ENCODE results near the gene ANKUB1. TPM values are rescaled to one million over a fixed set of nuclear protein-coding genes. Genes with fewer than 3 reads are reported as not detected.

ANKUB1 gene
- polyA plus RNA-seq, 2 of the 4 experiments (the other 2 are of a cell fraction): not detected

DNA sequence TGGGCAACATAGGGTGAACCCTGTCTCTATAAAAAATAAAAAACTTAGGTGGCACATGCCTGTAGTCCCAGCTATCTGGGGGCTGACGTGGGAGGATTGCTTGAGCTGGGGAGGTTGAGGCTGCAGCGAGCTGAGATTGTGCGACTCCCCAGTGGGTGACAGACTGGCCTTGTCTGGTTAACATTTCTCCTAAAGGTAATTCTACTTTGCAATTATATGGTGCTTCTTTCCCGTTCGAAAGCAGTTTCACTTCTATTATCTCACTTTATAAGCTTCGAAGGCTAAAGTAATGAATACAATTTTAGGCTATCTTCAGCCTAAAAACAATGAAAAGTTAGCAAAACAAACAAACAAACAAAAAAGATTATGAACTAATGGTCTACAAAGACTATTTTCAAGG lies 75.4 kb downstream of the ANKUB1 start:
- WGBS (ENCODE audit: missing lambda C conversion rate): 88% methylated on average over 6 of the region's 6 CpGs
- ChIA-PET POLR2A (interaction anchor here (0.8 kb wide), 1 partner anchor 190 kb away, joined by 3 read pairs; no protein-coding TSS in a partner anchor), CTCF (interaction anchor here (0.6 to 3.6 kb wide), 74 partner anchors 9 to 624 kb away, joined by 3 to 52 read pairs (median 5); no protein-coding TSS in a partner anchor)
- FAIRE-seq (peak; percentile 98), ATAC-seq (no peak), DNase-seq (ENCODE audit: low read depth in 1 of 2, low spot score in 1 of 2) (no peak)
- TF ChIP-seq CBX2 (IDR thresholded peaks at IDR 0.05; ENCODE audit: borderline replicate concordance, low read depth) (no peak), EHMT2 (IDR thresholded peaks at IDR 0.05; ENCODE audit: low read depth) (no peak), JUNB (IDR thresholded peaks at IDR 0.05) (no peak), FOSB (CRISPR knock-in tag; IDR thresholded peaks at IDR 0.05) (no peak), CHD4 (IDR thresholded peaks at IDR 0.05; ENCODE audit: borderline replicate concordance) (no peak), SMC3 (IDR thresholded peaks at IDR 0.05) (no peak), HOXB13 (CRISPR knock-in tag; IDR thresholded peaks at IDR 0.05; ENCODE audit: low read depth) (no peak), CEBPB (IDR thresholded peaks at IDR 0.05) (no peak), RFX5 (IDR thresholded peaks at IDR 0.05) (no peak), FOXS1 (CRISPR knock-in tag; IDR thresholded peaks at IDR 0.05) (no peak), KDM5A (IDR thresholded peaks at IDR 0.05) (no peak), ZSCAN20 (CRISPR knock-in tag; IDR thresholded peaks at IDR 0.05) (no peak)
- TF ChIP-seq, protein P1, sequence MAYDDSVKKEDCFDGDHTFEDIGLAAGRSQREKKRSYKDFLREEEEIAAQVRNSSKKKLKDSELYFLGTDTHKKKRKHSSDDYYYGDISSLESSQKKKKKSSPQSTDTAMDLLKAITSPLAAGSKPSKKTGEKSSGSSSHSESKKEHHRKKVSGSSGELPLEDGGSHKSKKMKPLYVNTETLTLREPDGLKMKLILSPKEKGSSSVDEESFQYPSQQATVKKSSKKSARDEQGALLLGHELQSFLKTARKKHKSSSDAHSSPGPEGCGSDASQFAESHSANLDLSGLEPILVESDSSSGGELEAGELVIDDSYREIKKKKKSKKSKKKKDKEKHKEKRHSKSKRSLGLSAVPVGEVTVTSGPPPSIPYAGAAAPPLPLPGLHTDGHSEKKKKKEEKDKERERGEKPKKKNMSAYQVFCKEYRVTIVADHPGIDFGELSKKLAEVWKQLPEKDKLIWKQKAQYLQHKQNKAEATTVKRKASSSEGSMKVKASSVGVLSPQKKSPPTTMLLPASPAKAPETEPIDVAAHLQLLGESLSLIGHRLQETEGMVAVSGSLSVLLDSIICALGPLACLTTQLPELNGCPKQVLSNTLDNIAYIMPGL (CRISPR knock-in tag; IDR thresholded peaks at IDR 0.05; ENCODE audit: borderline replicate concordance): no peak
- TF ChIP-seq, protein P2, sequence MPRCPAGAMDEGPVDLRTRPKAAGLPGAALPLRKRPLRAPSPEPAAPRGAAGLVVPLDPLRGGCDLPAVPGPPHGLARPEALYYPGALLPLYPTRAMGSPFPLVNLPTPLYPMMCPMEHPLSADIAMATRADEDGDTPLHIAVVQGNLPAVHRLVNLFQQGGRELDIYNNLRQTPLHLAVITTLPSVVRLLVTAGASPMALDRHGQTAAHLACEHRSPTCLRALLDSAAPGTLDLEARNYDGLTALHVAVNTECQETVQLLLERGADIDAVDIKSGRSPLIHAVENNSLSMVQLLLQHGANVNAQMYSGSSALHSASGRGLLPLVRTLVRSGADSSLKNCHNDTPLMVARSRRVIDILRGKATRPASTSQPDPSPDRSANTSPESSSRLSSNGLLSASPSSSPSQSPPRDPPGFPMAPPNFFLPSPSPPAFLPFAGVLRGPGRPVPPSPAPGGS (IDR thresholded peaks at IDR 0.05): no peak
- TF ChIP-seq, protein P3, sequence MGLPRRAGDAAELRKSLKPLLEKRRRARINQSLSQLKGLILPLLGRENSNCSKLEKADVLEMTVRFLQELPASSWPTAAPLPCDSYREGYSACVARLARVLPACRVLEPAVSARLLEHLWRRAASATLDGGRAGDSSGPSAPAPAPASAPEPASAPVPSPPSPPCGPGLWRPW (IDR thresholded peaks at IDR 0.05): no peak
- peak overlapping the region; percentile 40 for H3K4me2 ChIP-seq
- no peak overlapping the region for H3K4me3 ChIP-seq
- peaks cover 18% of the 10 kb centered on the region for H3K9me3 ChIP-seq
- peaks cover 6% of the 10 kb centered on the region for H3K4me1 ChIP-seq
- H3K27ac ChIP-seq: peak overlapping the region; percentile 58 to 64

DNA sequence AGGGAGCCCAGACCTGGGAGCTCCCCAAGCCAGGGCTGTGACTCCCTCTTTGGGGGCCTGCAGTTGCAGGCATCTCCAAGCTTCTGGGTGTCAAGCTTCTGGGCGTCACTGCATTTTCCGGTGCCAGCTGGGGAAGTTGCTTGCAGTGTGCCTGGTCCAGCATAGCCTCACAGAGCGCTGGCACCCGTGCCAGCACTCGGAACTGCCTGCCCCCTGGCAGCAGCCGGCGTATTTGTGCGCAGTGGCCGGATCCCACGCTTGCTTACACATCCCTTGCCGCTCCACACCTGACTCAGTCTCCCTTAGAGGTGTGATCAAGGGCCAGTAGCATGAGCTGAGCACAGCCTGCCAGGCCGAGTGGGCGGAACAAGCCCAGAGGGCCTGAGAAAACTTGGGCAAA lies 77.1 kb downstream of the ANKUB1 start:
- H3K4me1 ChIP-seq: peaks cover 6% of the 10 kb centered on the region
- peak overlapping the region in 1 of 2 experiments; percentile 19; a peak in 1 of 6 replicates for H3K27ac ChIP-seq
- H3K9me3 ChIP-seq: peaks cover 4% of the 10 kb centered on the region; the same call in 1 of the 3 replicates
- FAIRE-seq: no peak
- ChIA-PET POLR2A (interaction anchor here (0.9 to 1.1 kb wide), 2 partner anchors 37 to 57 kb away, joined by 3 read pairs; partner anchors contain the start of genes COMMD2 and WWTR1), CTCF (interaction anchor here (0.8 to 2.1 kb wide), 8 partner anchors 12 to 595 kb away, joined by 3 to 8 read pairs (median 4); no protein-coding TSS in a partner anchor)
- no peak; a peak in 3 of 6 replicates for ATAC-seq
- WGBS (ENCODE audit: missing lambda C conversion rate): 91% methylated on average over 13 of the region's 13 CpGs
- no peak overlapping the region for H3K4me3 ChIP-seq
- DNase-seq (ENCODE audit: low read depth in 1 of 2, low spot score in 1 of 2): no peak
- no peak overlapping the region for H3K4me2 ChIP-seq
- TF ChIP-seq, protein P4, sequence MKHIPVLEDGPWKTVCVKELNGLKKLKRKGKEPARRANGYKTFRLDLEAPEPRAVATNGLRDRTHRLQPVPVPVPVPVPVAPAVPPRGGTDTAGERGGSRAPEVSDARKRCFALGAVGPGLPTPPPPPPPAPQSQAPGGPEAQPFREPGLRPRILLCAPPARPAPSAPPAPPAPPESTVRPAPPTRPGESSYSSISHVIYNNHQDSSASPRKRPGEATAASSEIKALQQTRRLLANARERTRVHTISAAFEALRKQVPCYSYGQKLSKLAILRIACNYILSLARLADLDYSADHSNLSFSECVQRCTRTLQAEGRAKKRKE (CRISPR knock-in tag; IDR thresholded peaks at IDR 0.05; ENCODE audit: low read depth): no peak
- TF ChIP-seq EP300 (IDR thresholded peaks at IDR 0.05): no peak
- no peak for TF ChIP-seq POLR2AphosphoS2 (conservative IDR thresholded peaks at IDR 0.05; ENCODE audit: low read length)
- no peak for TF ChIP-seq GATA3 (IDR thresholded peaks at IDR 0.05; ENCODE audit: borderline replicate concordance)
- no peak for TF ChIP-seq MAFK (IDR thresholded peaks at IDR 0.05; ENCODE audit: partially characterized antibody)
- no peak for TF ChIP-seq FOSL2 (IDR thresholded peaks at IDR 0.05)
- no peak for TF ChIP-seq FOSL2 (CRISPR knock-in tag; IDR thresholded peaks at IDR 0.05)
- TF ChIP-seq, protein P1 (CRISPR knock-in tag; IDR thresholded peaks at IDR 0.05; ENCODE audit: borderline replicate concordance): no peak
- TF ChIP-seq JUN (IDR thresholded peaks at IDR 0.05): no peak
- TF ChIP-seq CHD4 (IDR thresholded peaks at IDR 0.05; ENCODE audit: borderline replicate concordance): no peak
- TF ChIP-seq, protein P5, sequence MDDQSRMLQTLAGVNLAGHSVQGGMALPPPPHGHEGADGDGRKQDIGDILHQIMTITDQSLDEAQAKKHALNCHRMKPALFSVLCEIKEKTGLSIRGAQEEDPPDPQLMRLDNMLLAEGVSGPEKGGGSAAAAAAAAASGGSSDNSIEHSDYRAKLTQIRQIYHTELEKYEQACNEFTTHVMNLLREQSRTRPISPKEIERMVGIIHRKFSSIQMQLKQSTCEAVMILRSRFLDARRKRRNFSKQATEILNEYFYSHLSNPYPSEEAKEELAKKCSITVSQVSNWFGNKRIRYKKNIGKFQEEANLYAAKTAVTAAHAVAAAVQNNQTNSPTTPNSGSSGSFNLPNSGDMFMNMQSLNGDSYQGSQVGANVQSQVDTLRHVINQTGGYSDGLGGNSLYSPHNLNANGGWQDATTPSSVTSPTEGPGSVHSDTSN (IDR thresholded peaks at IDR 0.05): no peak
- TF ChIP-seq, protein P6, sequence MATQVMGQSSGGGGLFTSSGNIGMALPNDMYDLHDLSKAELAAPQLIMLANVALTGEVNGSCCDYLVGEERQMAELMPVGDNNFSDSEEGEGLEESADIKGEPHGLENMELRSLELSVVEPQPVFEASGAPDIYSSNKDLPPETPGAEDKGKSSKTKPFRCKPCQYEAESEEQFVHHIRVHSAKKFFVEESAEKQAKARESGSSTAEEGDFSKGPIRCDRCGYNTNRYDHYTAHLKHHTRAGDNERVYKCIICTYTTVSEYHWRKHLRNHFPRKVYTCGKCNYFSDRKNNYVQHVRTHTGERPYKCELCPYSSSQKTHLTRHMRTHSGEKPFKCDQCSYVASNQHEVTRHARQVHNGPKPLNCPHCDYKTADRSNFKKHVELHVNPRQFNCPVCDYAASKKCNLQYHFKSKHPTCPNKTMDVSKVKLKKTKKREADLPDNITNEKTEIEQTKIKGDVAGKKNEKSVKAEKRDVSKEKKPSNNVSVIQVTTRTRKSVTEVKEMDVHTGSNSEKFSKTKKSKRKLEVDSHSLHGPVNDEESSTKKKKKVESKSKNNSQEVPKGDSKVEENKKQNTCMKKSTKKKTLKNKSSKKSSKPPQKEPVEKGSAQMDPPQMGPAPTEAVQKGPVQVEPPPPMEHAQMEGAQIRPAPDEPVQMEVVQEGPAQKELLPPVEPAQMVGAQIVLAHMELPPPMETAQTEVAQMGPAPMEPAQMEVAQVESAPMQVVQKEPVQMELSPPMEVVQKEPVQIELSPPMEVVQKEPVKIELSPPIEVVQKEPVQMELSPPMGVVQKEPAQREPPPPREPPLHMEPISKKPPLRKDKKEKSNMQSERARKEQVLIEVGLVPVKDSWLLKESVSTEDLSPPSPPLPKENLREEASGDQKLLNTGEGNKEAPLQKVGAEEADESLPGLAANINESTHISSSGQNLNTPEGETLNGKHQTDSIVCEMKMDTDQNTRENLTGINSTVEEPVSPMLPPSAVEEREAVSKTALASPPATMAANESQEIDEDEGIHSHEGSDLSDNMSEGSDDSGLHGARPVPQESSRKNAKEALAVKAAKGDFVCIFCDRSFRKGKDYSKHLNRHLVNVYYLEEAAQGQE (IDR thresholded peaks at IDR 0.05): no peak
- TF ChIP-seq, protein P7, sequence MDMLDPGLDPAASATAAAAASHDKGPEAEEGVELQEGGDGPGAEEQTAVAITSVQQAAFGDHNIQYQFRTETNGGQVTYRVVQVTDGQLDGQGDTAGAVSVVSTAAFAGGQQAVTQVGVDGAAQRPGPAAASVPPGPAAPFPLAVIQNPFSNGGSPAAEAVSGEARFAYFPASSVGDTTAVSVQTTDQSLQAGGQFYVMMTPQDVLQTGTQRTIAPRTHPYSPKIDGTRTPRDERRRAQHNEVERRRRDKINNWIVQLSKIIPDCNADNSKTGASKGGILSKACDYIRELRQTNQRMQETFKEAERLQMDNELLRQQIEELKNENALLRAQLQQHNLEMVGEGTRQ (IDR thresholded peaks at IDR 0.05): no peak
